Right cardiac atrium (tissue), 5 donors: ENCODE data around the gene TBC1D7. TPM values are rescaled to one million over a fixed set of nuclear protein-coding genes. Genes with fewer than 3 reads are reported as not detected.

ENCODE experiments used
- ATAC-seq, 2 donors: fragments of 200-7000 bp; cut with Tn5 transposase; one replicate each; pipeline versions ENCODE4 v1.8.0 to v1.9.1; 2020; ENCODE audit warnings: moderate library complexity in 2 of 2, mild to moderate bottlenecking in 1 of 2
- DNase-seq, 3 donors: peaks; one replicate each; pipeline ENCODE4 v3.0.0-alpha.2; 2020
- H3K27ac ChIP-seq: one replicate; pipeline ENCODE4 v1.5.1; 2013; ENCODE audit warnings: mild to moderate bottlenecking, low read length, control low read depth, moderate library complexity
- H3K27me3 ChIP-seq: one replicate; pipeline ENCODE4 v1.6.1; 2013; ENCODE audit not compliant: control insufficient read depth, insufficient read depth
- H3K4me1 ChIP-seq: one replicate; pipeline ENCODE4 v1.6.1; 2013; ENCODE audit warnings: low read length; ENCODE audit not compliant: control insufficient read depth, insufficient read depth
- H3K4me3 ChIP-seq: one replicate; pipeline ENCODE4 v1.5.1; 2013; ENCODE audit warnings: low read length, control low read depth
- H3K9me3 ChIP-seq: one replicate; pipeline ENCODE4 v1.6.1; 2013; ENCODE audit warnings: low read length; ENCODE audit not compliant: control insufficient read depth
- WGBS: extraction: QIAGEN DNeasy Blood & Tissue Kit; methylation state at CpG from one replicate; pipeline ENCODE4 v1.1.7; 2013; 5-methylcytosine and 5-hydroxymethylcytosine counted together
- intact Hi-C, 4 donors: fragments of 100-400 bp; cut with DNase I; formaldehyde crosslinking; loops; one replicate each; pipeline versions ENCODE4 v1.11.0 to v1.14.0; 2022 to 2023
- polyA plus RNA-seq: library from polyadenylated mRNA; stranded (reverse); fragments of 200-250 nt; gene quantifications from one replicate; pipeline ENCODE4 v1.2.3, GENCODE V29; 2013
- total RNA-seq, 4 donors: library from RNA; stranded (reverse); fragmentation: NEBNext Ultra II Directional; extraction: Animal tissue kit (Norgen Biotek cat#: 25700); gene quantifications; one replicate each; pipeline ENCODE4 v1.2.1, GENCODE V29; 2021
- donor health status: healthy with polysubstance abuse.
- donor health status: DM: no; HTN: yes; CAD: no.
- donor health status: DM: no; HTN: no; CAD: no.
- donor health status: DM: no; HTN: yes; CAD: no; lungs with severe emphysema.
- donor health status: DM: yes; HTN: yes; CAD: no.

Gene TBC1D7
- total and polyA plus RNA-seq, 5 donors: 21.0 to 41.8 (median 26.2) TPM

DNA sequence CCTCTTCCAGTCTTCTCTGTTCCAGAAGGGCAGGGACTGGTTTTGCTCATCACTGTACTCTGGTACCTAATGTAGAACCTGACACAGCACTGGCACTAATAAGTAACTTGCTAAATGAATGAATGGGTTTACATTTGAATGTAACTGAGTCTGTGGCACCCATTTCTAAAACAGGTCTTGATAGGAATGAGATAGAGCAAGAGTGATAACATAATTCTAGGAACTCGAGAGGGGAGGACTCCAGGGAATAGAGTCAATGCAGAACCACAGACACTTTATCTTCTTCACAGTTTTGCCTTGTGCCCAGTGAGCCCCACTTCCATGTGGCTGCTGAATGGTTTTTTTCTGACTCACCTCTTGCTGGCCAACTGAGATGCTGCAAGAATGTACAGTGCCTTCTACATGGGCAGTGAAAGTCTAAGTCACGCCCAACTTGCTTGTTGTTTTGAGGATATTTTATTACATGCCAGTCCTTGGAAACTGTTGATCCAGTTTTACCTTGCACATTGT lies 61.1 kb downstream of the TBC1D7 start:
- H3K27me3 ChIP-seq: no peaks in the 10 kb centered on the region
- H3K4me1 ChIP-seq: no peaks in the 10 kb centered on the region
- 83% methylated on average over 2 of the region's 2 CpGs for WGBS
- no peaks in the 10 kb centered on the region for H3K9me3 ChIP-seq
- DNase-seq (no peak), ATAC-seq (no peak)
- H3K27ac ChIP-seq: no peak overlapping the region
- intact Hi-C loops: no loop called here
- no peak overlapping the region for H3K4me3 ChIP-seq

DNA sequence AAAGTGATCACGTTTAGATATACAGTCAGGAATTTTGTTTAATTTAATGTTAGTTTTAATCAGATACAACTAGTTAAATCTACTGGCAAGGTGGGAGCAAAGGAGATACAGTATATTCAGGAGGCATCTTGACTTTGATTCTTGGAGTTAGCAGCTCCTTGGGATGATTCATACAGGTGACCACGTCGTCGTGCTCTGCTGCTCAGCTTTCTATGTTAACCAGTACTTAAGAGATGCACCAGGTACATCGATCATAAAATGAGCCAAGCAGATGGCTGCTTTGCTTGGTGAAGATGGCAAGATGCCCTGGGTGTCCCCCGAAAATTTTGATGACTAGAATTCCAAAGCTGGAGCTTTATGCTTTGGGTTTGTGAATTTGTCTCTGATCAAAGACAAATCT lies 64.7 kb downstream of the TBC1D7 start:
- H3K9me3 ChIP-seq: no peaks in the 10 kb centered on the region
- DNase-seq (no peak), ATAC-seq (no peak)
- intact Hi-C loops: no loop called here
- no peaks in the 10 kb centered on the region for H3K4me1 ChIP-seq
- WGBS: 93% methylated on average over 6 of the region's 6 CpGs
- no peak overlapping the region for H3K27ac ChIP-seq
- no peaks in the 10 kb centered on the region for H3K27me3 ChIP-seq
- no peak overlapping the region for H3K4me3 ChIP-seq

DNA sequence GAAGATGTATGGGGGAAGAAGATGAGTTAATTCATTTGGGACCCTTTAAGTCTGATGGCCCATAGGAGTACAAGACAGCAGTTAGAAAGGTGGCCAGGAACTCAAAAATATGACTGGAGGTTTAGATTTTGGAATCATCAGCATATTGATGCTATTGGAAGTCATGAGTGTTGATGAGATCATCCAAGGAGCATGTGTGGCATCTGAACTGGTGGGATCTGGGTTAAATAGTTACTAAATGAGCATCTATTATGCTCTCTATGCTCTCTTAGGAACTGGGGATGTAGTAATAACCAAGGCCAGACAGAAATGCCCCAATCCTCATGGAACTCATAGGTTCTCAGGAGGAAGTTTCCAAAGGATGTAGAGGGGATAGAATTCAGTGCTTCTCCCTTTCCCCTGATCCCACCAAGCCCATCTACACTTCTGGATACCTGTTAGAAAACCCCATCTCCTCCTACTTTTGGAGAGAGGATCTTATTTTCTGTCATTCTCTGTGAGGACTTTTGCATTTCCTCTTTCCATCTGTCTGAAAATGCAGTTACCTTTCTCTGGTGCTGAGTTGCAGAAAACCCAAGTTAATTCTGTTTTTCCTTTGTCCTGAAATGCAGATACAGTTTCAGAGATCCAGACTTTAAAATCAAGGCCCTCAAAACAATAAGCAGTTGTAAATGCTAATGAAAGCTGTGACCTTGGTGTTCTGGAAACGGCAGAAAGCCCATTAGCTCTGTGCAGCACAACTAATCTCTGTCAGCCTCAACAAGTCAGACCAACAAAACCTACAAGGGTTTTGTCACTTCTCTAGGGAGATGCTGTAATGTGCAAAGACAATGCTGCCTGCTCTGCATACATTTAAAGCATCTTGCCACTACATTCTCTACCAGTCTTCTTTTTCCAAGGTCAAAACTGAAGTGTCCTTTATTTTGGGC lies 65.8 kb downstream of the TBC1D7 start:
- ATAC-seq (no peak), DNase-seq (no peak)
- no peaks in the 10 kb centered on the region for H3K4me1 ChIP-seq
- intact Hi-C loops: no loop called here
- no peaks in the 10 kb centered on the region for H3K27me3 ChIP-seq
- H3K4me3 ChIP-seq: no peak overlapping the region
- WGBS: 45% methylated on average over 1 of the region's 1 CpG
- no peaks in the 10 kb centered on the region for H3K9me3 ChIP-seq
- H3K27ac ChIP-seq: no peak overlapping the region

DNA sequence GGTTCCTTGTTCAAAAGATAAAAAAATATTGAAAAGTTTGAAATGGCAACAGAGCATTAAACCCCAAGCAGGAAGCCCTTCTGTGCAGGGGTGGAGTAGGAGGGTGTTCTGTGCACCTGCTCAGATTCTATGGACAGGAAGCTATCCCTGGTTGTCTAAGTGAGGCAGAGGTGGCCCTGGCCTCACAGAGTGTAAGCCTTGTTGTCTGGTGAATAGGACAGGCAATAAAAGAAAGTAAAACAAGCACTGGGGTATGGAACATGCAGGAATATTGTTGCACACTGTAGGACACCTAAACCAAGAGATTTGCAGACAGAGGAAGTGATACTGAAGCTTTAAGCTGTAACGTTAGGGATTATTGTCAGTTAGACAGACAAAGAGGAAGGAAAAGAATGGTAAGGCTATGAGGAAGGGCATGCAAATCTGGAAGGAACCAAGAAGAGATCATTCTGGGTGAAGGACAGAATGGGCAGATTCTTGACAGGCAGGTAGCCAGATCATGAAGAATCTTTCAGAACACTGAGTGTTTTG lies 66.8 kb downstream of the TBC1D7 start:
- ATAC-seq (peak; percentile 22 to 39), DNase-seq (no peak)
- no peak overlapping the region for H3K27ac ChIP-seq
- no peaks in the 10 kb centered on the region for H3K27me3 ChIP-seq
- no peaks in the 10 kb centered on the region for H3K9me3 ChIP-seq
- 52% methylated on average over 1 of the region's 1 CpG for WGBS
- intact Hi-C loops: no loop called here
- H3K4me1 ChIP-seq: no peaks in the 10 kb centered on the region
- no peak overlapping the region for H3K4me3 ChIP-seq

DNA sequence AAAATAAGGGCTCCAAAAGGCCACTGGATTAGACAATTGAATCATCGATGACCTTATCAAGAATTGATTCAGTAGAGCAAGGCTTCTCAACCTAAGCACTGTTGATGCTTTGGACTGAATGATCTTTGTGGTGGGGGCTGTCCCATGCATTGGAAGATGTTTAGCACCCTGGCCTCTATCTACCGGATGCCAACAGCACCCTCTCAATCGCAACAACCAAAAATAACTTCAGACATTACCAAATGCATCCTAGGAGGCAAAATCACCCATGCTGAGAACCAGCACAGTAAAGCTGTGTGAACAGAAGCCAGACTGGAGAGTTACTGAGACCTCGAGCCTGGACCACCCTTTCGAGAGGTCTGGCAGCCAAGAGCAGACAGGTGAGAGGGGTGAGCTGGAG lies 67.5 kb downstream of the TBC1D7 start:
- DNase-seq (no peak), ATAC-seq (no peak)
- WGBS: 81% methylated on average over 5 of the region's 5 CpGs
- H3K9me3 ChIP-seq: no peaks in the 10 kb centered on the region
- H3K27me3 ChIP-seq: no peaks in the 10 kb centered on the region
- intact Hi-C loops: no loop called here
- H3K4me3 ChIP-seq: no peak overlapping the region
- no peak overlapping the region for H3K27ac ChIP-seq
- H3K4me1 ChIP-seq: no peaks in the 10 kb centered on the region

DNA sequence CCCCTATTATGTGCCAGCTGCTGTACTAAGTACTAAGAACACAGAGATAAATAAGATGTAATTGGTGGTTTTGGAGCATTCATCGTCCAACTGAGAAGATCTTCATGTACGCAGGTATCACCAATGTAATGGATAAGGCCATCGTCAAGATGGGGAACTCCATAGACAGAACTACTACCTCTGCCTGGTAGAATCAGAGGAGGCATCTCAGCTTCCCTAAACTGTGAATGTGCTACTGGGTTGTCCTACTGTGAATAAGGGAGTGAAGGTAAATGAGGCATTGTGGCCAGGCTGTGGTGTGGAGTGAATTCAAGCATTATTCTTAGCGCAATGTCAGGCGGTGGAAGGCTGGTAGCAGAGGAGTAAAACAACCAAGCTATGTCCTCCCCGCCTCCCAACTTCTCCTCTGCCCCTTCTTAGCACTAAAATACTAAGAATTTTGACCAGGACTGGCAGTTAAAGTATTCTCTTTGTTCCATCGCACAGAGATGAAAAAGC lies 68.2 kb downstream of the TBC1D7 start:
- Histone ChIP-seq H3K9me3 (no peaks in the 10 kb centered on the region), H3K4me3 (no peak overlapping the region), H3K27me3 (no peaks in the 10 kb centered on the region), H3K27ac (no peak overlapping the region), H3K4me1 (no peaks in the 10 kb centered on the region)
- DNase-seq (no peak), ATAC-seq (no peak)
- 91% methylated on average over 7 of the region's 7 CpGs for WGBS
- intact Hi-C loops: no loop called here

DNA sequence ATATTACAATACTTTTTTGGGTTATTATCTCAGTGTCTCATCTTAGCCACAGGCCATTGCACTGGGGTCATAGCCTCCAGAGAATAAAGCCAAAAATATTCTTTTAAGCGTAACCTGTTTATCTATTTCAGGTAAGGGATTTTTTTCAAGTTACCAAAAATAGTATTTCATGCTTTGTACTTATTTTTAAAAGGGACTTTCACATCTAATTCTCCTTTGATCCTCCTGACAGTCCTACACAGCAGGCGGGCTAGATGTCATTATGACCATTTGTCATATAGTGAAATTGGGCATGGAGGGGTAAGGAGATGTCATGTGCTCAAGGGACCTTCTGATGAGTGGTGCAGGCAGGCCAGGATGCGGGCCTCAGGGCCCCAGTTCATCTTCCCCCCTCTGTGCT lies 68.9 kb downstream of the TBC1D7 start:
- Histone ChIP-seq H3K27me3 (no peaks in the 10 kb centered on the region), H3K4me1 (no peaks in the 10 kb centered on the region), H3K9me3 (no peaks in the 10 kb centered on the region), H3K27ac (no peak overlapping the region), H3K4me3 (no peak overlapping the region)
- DNase-seq (no peak), ATAC-seq (no peak)
- 97% methylated on average over 3 of the region's 3 CpGs for WGBS
- intact Hi-C loops: no loop called here

DNA sequence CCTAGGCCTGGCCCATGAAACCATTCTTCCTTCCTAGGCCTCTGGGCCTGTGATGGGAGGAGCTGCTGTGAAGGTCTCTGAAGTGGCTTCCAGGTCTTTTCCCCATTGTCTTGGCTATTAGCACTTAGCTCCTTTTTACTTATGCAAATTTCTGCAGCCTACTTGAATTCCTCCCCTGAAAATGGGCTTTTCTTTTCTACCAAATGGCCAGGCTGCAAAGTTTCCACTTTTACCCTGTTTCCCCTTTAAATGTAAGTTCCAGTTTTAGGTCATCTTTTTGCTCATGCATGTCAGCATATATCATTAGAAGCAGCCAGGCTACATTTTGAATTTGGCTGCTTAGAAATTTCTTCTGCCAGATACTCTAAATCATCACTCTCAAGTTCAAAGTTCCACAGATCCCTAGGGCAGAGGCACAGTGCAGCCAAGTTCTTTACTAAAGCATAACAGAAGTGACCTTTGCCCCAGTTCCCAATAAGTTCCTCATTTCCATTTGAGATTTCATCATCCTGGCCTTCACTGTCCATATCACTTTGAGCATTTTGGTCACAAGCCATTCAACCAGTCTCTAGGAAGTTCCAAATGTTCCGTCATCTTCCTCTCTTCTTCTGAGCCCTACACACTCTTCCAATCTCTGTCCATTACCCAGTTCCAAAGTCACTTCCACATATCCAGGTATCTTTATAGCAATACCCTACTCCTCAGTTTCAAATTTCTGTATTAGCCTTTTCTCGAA lies 71.9 kb downstream of the TBC1D7 start:
- intact Hi-C loops: no loop called here
- WGBS: 81% methylated on average over 2 of the region's 2 CpGs
- Histone ChIP-seq H3K9me3 (no peaks in the 10 kb centered on the region), H3K27ac (no peak overlapping the region), H3K4me3 (no peak overlapping the region), H3K27me3 (no peaks in the 10 kb centered on the region), H3K4me1 (no peaks in the 10 kb centered on the region)
- ATAC-seq (no peak), DNase-seq (no peak)

Other genes with a start within 250 kb of the TBC1D7 start
- 10 to 100 TPM; 51.0 to 81.7 (median 54.7) TPM for gene GFOD1, start 159.1 kb upstream of the TBC1D7 start, total RNA-seq
- 30.3 TPM for gene GFOD1, start 159.1 kb upstream of the TBC1D7 start, polyA plus RNA-seq
- gene SIRT5, start 246.1 kb upstream of the TBC1D7 start, total RNA-seq: 10 to 100 TPM; 25.5 to 39.4 (median 33.9) TPM
- gene SIRT5, start 246.1 kb upstream of the TBC1D7 start, polyA plus RNA-seq: 21.5 TPM